Ovary (tissue), 9 donors: Measurements from ENCODE around the gene FAM13C. TPM values are rescaled to one million over a fixed set of nuclear protein-coding genes. Genes with fewer than 3 reads are reported as not detected.

Source experiments
- DNase-seq, 5 donors: peaks; one replicate each; pipeline ENCODE4 v3.0.0-alpha.2; 2019 to 2020
- H3K27ac ChIP-seq, 2 donors: fragments of 200-600 bp; one replicate each; pipeline versions ENCODE4 v1.5.1 to v1.8.0; 2019 to 2022
- H3K27me3 ChIP-seq: fragments of 200-600 bp; one replicate; pipeline ENCODE4 v1.8.0; 2022
- H3K36me3 ChIP-seq: fragments of 200-600 bp; sonication (generic); one replicate; pipeline ENCODE4 v1.5.1; 2019
- H3K4me1 ChIP-seq: one replicate; pipeline ENCODE4 v1.8.1; 2013; ENCODE audit warnings: mild to moderate bottlenecking, moderate library complexity; ENCODE audit not compliant: insufficient read depth
- H3K4me3 ChIP-seq: fragments of 200-600 bp; sonication (generic); one replicate; pipeline ENCODE4 v1.5.1; 2017
- H3K9me3 ChIP-seq, 2 donors: fragments of 200-600 bp in 1 of 2; sonication (generic) in 1 of 2; one replicate each; pipeline versions ENCODE4 v1.5.1 to v1.8.1; 2013 to 2019; ENCODE audit warnings: mild to moderate bottlenecking in 1 of 2, moderate library complexity in 1 of 2
- CTCF ChIP-seq, 3 donors: fragments of 450-650 bp in 2 of 3; fragments of 200-600 bp in 1 of 3; IDR thresholded peaks; one replicate each; pipeline versions ENCODE4 v1.5.1 to v1.8.0; 2016 to 2022; ENCODE audit warnings: antibody characterized with exemption in 3 of 3, mild to moderate bottlenecking in 1 of 3
- EP300 ChIP-seq: sonication (generic); formaldehyde crosslinking; IDR thresholded peaks from one replicate; pipeline ENCODE4 v1.6.1; 2017; ENCODE audit warnings: antibody characterized with exemption
- POLR2A ChIP-seq: fragments of 450-650 bp; IDR thresholded peaks from one replicate; pipeline ENCODE4 v1.6.1; 2017; ENCODE audit warnings: antibody characterized with exemption, mild to moderate bottlenecking, moderate library complexity
- WGBS, 3 donors: extraction: QIAGEN DNeasy Blood & Tissue Kit in 1 of 3; methylation state at CpG; one replicate each; pipeline versions ENCODE4 v1.1.5 to v1.1.7; 2013 to 2017; 5-methylcytosine and 5-hydroxymethylcytosine counted together
- intact Hi-C, 4 donors: fragments of 100-400 bp; cut with DNase I; formaldehyde crosslinking; loops; one replicate each; pipeline versions ENCODE4 v1.11.0 to v1.15.1; 2022 to 2023
- polyA plus RNA-seq, 2 donors: library from polyadenylated mRNA; stranded (reverse); fragments of 200-250 nt in 1 of 2; fragments of 350-450 nt in 1 of 2; fragmentation: Illumina TruSeq in 1 of 2; extraction: RNeasy Lipid Tissue Mini Kit (QIAGEN cat#74804) in 1 of 2; gene quantifications; one replicate each; pipeline ENCODE4 v1.2.3, GENCODE V29; 2013 to 2014
- total RNA-seq, 7 donors: library from RNA; depleted of rRNA in 2 of 7; stranded (reverse); fragments of >200 nt in 2 of 7; fragmentation: NEBNext Ultra II Directional in 3 of 7; extraction: Animal tissue kit (Norgen Biotek cat#: 25700) in 3 of 7; gene quantifications; one replicate each; pipeline versions ENCODE4 v1.1.0 to v1.2.4, GENCODE V29; 2016 to 2023
- donor health status: DM: no; HTN: no; CAD: no; lungs with moderate emphysema.
- donor health status: DM: no; HTN: no; CAD: no.
- donor health status: Bipolar disorder and iron deficiency.
- donor health status: DM: yes; HTN: yes; CAD: no.
- donor health status: DM: no; HTN: no; CAD: no.
- donor health status: DM: yes; HTN: yes; CAD: no.

FAM13C gene
- total and polyA plus RNA-seq, 9 donors, result 11.9 to 35.2 (median 20.2) TPM

- Histone ChIP-seq H3K4me3 (no peak overlapping the region), H3K4me1 (peaks cover 8% of the 10 kb centered on the region), H3K9me3 (no peaks in the 10 kb centered on the region), H3K27ac (no peak overlapping the region), H3K27me3 (no peaks in the 10 kb centered on the region), H3K36me3 (no peaks in the 10 kb centered on the region)
- WGBS, 3 donors, result 77 to 94% (median 89%) methylated on average over 5 of the region's 5 CpGs
- no peak for DNase-seq
- intact Hi-C loops, result no loop called here
- TF ChIP-seq CTCF (IDR thresholded peaks at IDR 0.05) (no peak), EP300 (no peak), POLR2A (no peak)
Observed at GRCh38 chr10:59299933-59300332, 62.4 kb downstream of the FAM13C start.

- H3K36me3 ChIP-seq, result no peaks in the 10 kb centered on the region
- intact Hi-C loops, result no loop called here
- H3K27ac ChIP-seq, result no peak overlapping the region
- H3K4me3 ChIP-seq, result no peak overlapping the region
- no peak for DNase-seq
- peaks cover 11% of the 10 kb centered on the region for H3K4me1 ChIP-seq
- H3K9me3 ChIP-seq, result no peaks in the 10 kb centered on the region
- WGBS, 3 donors, result 92 to 96% (median 93%) methylated on average over 4 of the region's 4 CpGs
- no peaks in the 10 kb centered on the region for H3K27me3 ChIP-seq
- TF ChIP-seq EP300 (no peak), CTCF (IDR thresholded peaks at IDR 0.05) (no peak), POLR2A (no peak)
Observed at GRCh38 chr10:59290448-59290847, 71.9 kb downstream of the FAM13C start.

- WGBS, 3 donors, result 92 to 96% (median 93%) methylated on average over 3 of the region's 3 CpGs
Observed at GRCh38 chr10:59289853-59290252, 72.5 kb downstream of the FAM13C start.

GRCh38 chr10:59287587-59288255 lies 74.6 kb downstream of the FAM13C start:
- Histone ChIP-seq H3K9me3 (no peaks in the 10 kb centered on the region), H3K36me3 (no peaks in the 10 kb centered on the region), H3K27ac (no peak overlapping the region), H3K27me3 (no peaks in the 10 kb centered on the region), H3K4me1 (peaks cover 16% of the 10 kb centered on the region), H3K4me3 (no peak overlapping the region)
- TF ChIP-seq CTCF (IDR thresholded peaks at IDR 0.05), result no peak
- TF ChIP-seq POLR2A, result no peak
- no peak for TF ChIP-seq EP300
- whole genome bisulfite sequencing, 3 donors, result 85 to 92% (median 91%) methylated on average over 3 of the region's 3 CpGs
- intact Hi-C loops, result no loop called here
- no peak for DNase-seq

More at GRCh38 chr10:59289853-59290252, 72.5 kb downstream of the FAM13C start:
- intact Hi-C loops, result no loop called here
- H3K27me3 ChIP-seq, result no peaks in the 10 kb centered on the region
- peaks cover 13% of the 10 kb centered on the region for H3K4me1 ChIP-seq
- H3K9me3 ChIP-seq, result no peaks in the 10 kb centered on the region
- no peak for DNase-seq
- H3K36me3 ChIP-seq, result no peaks in the 10 kb centered on the region
- H3K27ac ChIP-seq, result no peak overlapping the region
- TF ChIP-seq EP300 (no peak), POLR2A (no peak), CTCF (IDR thresholded peaks at IDR 0.05) (no peak)
- no peak overlapping the region for H3K4me3 ChIP-seq
